Activated CD4-positive, CD25-positive, alpha-beta regulatory T cell treated with anti-CD3 and anti-CD28 coated beads, Interleukin-2, amount 50 U/mL, for 16 hours (primary cell): ENCODE measurements around the gene DHX57.

Source experiments
- DNase-seq: peaks from one replicate; pipeline ENCODE4 v3.0.0-alpha.2; 2020; ENCODE audit warnings: low read depth, low spot score

The DHX57 gene

GRCh38 chr2:38750011-38750890 lies 125.5 kb downstream of the DHX57 start:
- DNase-seq: no peak

GRCh38 chr2:38748943-38749804 lies 126.6 kb downstream of the DHX57 start:
- no peak for DNase-seq

GRCh38 chr2:38748391-38748790 lies 127.3 kb downstream of the DHX57 start:
- no peak for DNase-seq

- no peak for DNase-seq
Measured at GRCh38 chr2:38747819-38748218, 127.9 kb downstream of the DHX57 start.
